Stimulated activated naive CD8-positive, alpha-beta T cell treated with anti-CD3 and anti-CD28 coated beads, Interleukin-15, Interleukin-2, amounts not matched to agents 100 U/mL and 50 U/mL, for 24 hours (primary cell): ENCODE measurements around the gene CLEC16A.
A peak's percentile ranks its signal among the peaks of the same experiment; 100 is the strongest.

Experiments
- ATAC-seq: fragments of 150-1000 bp; cut with Tn5 transposase; one replicate; pipeline ENCODE4 v1.10.0; 2021
- DNase-seq: peaks from one replicate; pipeline ENCODE4 v3.0.0; 2021

Gene CLEC16A

GRCh38 chr16:11082860-11083388 lies 138.6 kb downstream of the CLEC16A start:
- DNase-seq (no peak), ATAC-seq (no peak)

DNA sequence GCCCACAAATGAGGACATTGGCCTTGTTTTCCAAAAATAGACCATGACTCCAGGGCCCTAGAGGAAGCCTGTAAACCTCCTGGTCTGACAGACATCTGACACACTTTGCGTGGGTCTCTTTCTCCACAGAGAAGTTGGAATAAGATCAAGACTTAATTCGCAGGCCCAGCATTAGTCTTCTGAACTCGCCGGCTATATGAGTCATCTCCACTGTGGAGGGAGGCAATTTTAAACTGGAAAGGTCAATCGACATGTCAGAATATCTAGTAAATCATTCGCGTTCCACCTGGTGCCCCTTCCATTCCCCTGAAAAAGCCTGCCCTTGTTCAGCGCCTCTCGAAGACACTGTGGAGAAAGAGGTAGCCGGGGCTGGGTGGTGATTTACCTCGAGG lies 140.1 kb downstream of the CLEC16A start:
- DNase-seq (no peak), ATAC-seq (peak; percentile 58)

DNA sequence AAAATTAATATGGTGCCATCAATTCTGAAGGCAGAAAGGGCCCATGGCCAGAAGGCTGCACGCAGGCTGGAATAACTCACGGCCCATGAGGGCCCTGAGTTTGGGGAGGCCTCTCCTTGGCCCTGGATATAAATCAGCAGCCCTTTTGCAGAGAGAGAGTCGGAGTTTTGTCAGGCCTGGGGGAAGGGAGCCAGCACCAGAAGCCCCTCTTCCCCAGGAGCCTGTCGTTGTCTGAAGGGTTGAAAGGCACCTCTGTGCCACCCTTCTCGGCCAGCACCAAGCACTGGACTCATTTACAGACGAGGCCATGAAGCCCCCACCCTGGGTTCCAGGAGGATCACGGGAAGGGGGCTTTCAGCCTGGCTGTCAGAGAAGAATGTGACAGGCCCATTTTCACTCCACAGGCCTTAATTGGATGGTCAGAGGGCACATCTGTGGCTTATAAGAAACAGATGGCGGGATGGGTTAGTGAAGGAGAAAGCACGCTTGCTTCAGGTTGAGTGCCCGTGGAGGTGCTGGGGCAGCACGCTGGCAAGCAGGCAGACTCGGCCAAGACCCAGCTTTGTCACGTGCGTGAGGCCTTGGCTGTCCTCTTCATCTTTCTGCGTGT lies 140.6 kb downstream of the CLEC16A start:
- DNase-seq, result no peak
- ATAC-seq, result no peak

GRCh38 chr16:11085916-11086315 lies 141.6 kb downstream of the CLEC16A start:
- ATAC-seq (no peak), DNase-seq (no peak)

GRCh38 chr16:11087691-11088073 lies 143.3 kb downstream of the CLEC16A start:
- ATAC-seq, result no peak

DNA sequence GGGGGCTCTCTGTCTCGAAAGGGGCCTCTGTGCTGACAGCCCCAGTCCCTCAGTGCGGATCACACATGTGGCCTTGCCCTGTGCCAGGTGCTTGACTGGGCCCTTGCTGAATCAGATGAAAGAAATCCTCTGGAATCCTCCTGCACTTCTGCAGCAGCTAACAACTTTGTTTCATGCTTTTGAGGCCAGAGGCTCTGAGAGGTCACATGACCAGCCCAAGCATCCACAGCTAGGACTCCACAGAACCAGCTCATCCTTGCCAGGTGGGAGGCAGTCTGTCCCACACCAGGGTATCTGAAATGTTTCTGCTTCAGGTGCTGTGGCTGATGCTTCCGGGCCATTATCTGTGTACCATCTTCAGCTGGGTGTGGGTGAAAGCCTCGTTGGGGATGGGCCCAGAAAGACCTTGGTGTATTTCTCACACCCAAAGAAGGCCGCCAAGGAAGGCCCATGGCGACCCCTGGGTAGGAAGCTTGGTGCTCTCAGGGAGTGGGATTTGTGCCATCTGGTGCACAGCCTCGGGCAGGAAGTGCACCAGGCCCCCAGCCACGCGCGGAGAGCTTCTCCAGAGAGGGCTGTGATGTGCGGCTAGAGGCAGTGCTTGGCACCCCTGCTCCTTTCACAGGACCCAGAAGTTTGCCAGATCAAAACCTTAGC lies 143.8 kb downstream of the CLEC16A start:
- DNase-seq, result no peak
- peak; percentile 21 for ATAC-seq

More at GRCh38 chr16:11087691-11088073, 143.3 kb downstream of the CLEC16A start:
- DNase-seq, result no peak

DNA sequence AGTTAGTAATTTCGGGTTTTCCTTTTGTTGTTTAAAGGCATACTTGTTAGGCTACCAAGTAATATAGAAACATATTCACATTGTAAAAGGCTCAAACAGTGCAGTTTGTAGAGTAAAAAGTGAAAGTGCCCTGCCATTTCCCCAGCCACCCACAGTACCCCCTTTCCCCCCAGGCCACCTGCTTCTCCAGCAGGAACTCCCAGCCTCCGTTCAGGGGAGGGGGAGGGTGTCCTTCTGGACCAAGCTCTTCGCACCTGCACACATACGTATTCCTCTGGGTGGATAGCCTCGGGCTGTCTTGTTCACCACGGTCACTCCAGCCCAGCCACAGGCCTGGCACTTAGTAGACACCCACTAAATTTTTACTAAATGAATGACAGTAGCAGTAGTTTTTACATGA lies 144.5 kb downstream of the CLEC16A start:
- DNase-seq (no peak), ATAC-seq (no peak)

- no peak for ATAC-seq
- DNase-seq, result no peak
These were observed 145.2 kb downstream of the CLEC16A start for GRCh38 chr16:11089504-11090124.

DNA sequence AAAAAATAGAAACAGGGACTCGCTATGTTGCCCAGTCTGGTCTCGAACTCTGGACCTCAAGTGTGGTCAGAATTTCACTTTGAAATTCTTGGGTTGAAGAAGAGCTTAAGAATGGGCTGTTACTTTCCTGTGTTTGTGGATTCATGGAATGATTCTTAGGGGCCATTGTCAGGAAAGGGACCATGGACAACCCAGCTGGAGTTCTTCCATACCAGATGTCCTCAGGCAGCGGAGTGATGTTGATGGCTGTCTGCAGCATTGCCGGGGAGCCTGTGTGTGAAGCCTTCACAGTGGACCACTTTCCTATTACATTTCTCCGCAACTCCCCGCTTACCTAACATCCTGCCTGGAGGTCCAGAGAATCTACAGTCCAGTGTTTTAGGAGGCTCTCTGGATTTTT lies 145.9 kb downstream of the CLEC16A start:
- DNase-seq (no peak), ATAC-seq (no peak)

GRCh38 chr16:11091021-11091785 lies 146.8 kb downstream of the CLEC16A start:
- ATAC-seq (peak; percentile 38), DNase-seq (peak; percentile 68)

GRCh38 chr16:11092788-11093571 lies 148.6 kb downstream of the CLEC16A start:
- no peak for ATAC-seq

GRCh38 chr16:11093572-11094074 lies 149.3 kb downstream of the CLEC16A start:
- DNase-seq (peak; percentile 41), ATAC-seq (no peak)

More at GRCh38 chr16:11092788-11093571, 148.6 kb downstream of the CLEC16A start:
- no peak for DNase-seq

DNA sequence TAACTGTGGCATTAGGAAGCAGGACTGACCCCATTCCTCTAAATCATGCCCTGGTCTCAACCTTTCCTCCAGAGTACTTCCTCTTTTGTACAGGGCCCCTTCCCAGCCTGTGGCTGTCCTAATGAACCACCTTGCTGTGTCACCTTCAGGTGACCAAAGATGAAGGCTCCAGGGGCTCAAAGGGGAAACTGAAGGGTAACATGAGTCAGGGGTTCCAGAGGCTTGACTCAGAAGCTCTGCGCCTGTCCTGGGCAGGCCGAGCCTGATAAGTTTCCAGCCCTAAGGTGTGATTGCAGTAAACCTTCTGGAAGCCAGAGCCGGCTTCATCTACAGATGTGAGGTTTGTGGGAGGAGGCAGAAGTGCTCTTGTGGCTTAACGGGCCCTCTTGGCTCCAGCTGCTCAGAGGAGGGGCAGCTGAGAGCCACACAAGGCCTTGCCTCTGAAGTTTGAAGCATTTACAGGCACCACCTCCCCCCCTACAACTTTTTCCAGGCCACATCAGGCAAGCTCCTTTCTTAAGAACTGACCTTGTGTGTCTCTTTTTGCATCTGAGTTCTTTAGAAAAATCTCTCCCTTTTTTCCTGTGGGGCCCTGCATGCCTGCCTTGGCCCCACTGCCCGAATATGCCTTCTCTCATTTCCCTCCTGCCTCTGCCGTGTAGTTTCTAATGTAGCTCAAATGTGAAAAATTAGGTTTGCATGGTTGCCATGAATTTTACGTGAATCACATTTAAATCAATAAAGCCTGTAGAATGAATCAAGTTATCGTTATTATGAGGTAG lies 149.9 kb downstream of the CLEC16A start:
- DNase-seq, result peak; percentile 75
- peak; percentile 83 for ATAC-seq

GRCh38 chr16:11094857-11095565 lies 150.6 kb downstream of the CLEC16A start:
- no peak for DNase-seq
- peak; percentile 54 for ATAC-seq

GRCh38 chr16:11095935-11096334 lies 151.6 kb downstream of the CLEC16A start:
- ATAC-seq, result no peak

DNA sequence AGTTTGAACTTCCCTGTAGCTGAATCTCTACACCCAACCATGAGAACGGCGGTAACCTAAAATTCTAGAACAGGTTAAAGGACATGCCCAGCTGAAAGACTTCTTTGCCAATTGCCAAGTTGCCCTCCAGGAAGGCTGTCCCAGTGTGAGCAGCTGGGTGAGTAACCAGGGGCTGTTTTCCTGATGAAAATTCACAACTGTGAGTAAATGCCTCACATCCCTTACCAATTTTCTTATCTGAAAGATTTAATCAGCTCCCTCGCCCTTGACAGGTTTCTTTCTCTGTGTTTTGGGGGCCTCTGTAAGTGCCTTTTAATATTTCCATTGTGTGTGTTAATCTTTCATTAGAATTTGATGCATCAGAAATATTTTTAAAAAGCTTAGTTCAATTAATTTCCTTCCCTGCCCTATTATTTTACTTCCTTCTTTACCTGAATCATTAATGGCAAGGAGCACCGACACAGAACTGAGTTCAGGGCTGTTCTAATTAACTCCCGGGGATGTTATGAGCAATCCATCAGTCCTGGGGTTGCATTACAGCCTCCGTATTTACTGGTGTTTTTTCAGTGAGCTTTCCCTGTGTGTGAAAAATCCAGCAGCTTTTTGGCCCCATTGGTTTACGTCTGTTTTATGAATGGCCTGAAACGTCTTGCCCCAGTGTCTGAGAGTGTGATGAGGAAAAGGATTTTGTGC lies 152.9 kb downstream of the CLEC16A start:
- ATAC-seq, result no peak
- no peak for DNase-seq

More at GRCh38 chr16:11095935-11096334, 151.6 kb downstream of the CLEC16A start:
- DNase-seq, result no peak

DNA sequence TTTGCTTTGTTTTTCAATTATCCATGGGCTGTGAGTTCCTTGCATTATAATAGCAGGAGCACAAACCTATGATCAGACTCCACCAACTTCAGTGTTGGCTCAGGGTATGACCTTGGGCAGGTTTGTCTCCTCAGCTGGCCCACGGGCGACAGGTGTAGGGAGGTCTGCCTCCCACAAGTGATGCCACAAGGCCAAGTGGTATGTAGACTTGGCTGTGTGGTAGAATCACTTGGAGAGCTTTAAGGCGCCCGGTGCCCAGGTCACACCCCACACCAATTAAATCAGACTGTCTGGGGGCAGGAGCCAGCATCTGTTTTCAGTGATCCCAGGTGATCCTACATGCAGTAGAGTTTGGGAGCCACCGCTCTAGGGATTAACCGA lies 153.4 kb downstream of the CLEC16A start:
- no peak for DNase-seq
- no peak for ATAC-seq

GRCh38 chr16:11098601-11099390 lies 154.4 kb downstream of the CLEC16A start:
- no peak for DNase-seq

More at GRCh38 chr16:11098601-11099390, 154.4 kb downstream of the CLEC16A start:
- ATAC-seq, result no peak
